Neural cell (in vitro differentiated cells): ENCODE data around the gene SMPX. TPM values are rescaled to one million over a fixed set of nuclear protein-coding genes. Genes with fewer than 3 reads are reported as not detected.

Experiments
- H2AFZ ChIP-seq: fragments of 200-600, 300-800 bp; sonication (generic), shearing (Covaris generic); 2 replicates; pipeline ENCODE4 v1.6.0; 2014; ENCODE audit warnings: low read depth, mild to moderate bottlenecking, antibody characterized with exemption, low read length, moderate library complexity
- H3F3A ChIP-seq: fragments of 200-600 bp; shearing (Covaris generic); 2 replicates; pipeline ENCODE4 v1.6.1; 2016; ENCODE audit warnings: mild to moderate bottlenecking, moderate library complexity, mixed read lengths, antibody characterized with exemption, low read length; ENCODE audit not compliant: insufficient read depth, poor library complexity, severe bottlenecking
- H3K27ac ChIP-seq: fragments of 200-600, 300-800 bp; sonication (generic), shearing (Covaris generic); 2 replicates; pipeline ENCODE4 v1.5.1; 2014; ENCODE audit warnings: mild to moderate bottlenecking, low read length, moderate library complexity
- H3K27me3 ChIP-seq: fragments of 300-800, 200-600 bp; sonication (generic), shearing (Covaris generic); 2 replicates; pipeline ENCODE4 v1.6.0; 2014; ENCODE audit warnings: mild to moderate bottlenecking, low read depth, low read length, moderate library complexity; ENCODE audit not compliant: insufficient read depth
- H3K36me3 ChIP-seq: fragments of 300-800, 200-600 bp; sonication (generic), shearing (Covaris generic); 2 replicates; pipeline ENCODE4 v1.5.1; 2014; ENCODE audit warnings: mild to moderate bottlenecking, antibody characterized with exemption, low read length, moderate library complexity; ENCODE audit not compliant: insufficient read depth
- H3K4me2 ChIP-seq: fragments of 300-800, 200-600 bp; sonication (generic), shearing (Covaris generic); 2 replicates; pipeline ENCODE4 v1.6.0; 2014; ENCODE audit warnings: mild to moderate bottlenecking, low read length
- H3K4me3 ChIP-seq: fragments of 300-800, 200-600 bp; sonication (generic), shearing (Covaris generic); 2 replicates; pipeline ENCODE4 v1.5.1; 2014; ENCODE audit warnings: mild to moderate bottlenecking, low read length, moderate library complexity
- H3K79me2 ChIP-seq: fragments of 200-600 bp; shearing (Covaris generic); replicated peaks from 2 replicates; pipeline ENCODE4 v1.6.0; 2014; ENCODE audit warnings: mild to moderate bottlenecking, low read length, moderate library complexity; ENCODE audit not compliant: insufficient read depth
- H3K9ac ChIP-seq: fragments of 300-800, 200-600 bp; sonication (generic), shearing (Covaris generic); 2 replicates; pipeline ENCODE4 v1.6.1; 2016; ENCODE audit warnings: mild to moderate bottlenecking, low read length, mixed read lengths
- H3K9me2 ChIP-seq: fragments of 200-600 bp; shearing (Covaris generic); 2 replicates; pipeline ENCODE4 v1.6.1; 2016; ENCODE audit warnings: mild to moderate bottlenecking, low read length, mixed read lengths; ENCODE audit not compliant: insufficient read depth
- H3K9me3 ChIP-seq: fragments of 200-600, 300-800 bp; sonication (generic), shearing (Covaris generic); 2 replicates; pipeline ENCODE4 v1.6.1; 2016; ENCODE audit warnings: mild to moderate bottlenecking, mixed run types, low read length, moderate library complexity, mixed read lengths
- H4K20me1 ChIP-seq: fragments of 200-600 bp; shearing (Covaris generic); 2 replicates; pipeline ENCODE4 v1.6.1; 2016; ENCODE audit warnings: mild to moderate bottlenecking, mixed run types; ENCODE audit not compliant: insufficient read depth
- EP300 ChIP-seq: fragments of 450-650 bp; conservative IDR thresholded peaks from 2 replicates; pipeline ENCODE4 v1.6.1; 2014; ENCODE audit warnings: antibody characterized with exemption, mild to moderate bottlenecking, moderate library complexity; ENCODE audit not compliant: poor library complexity, severe bottlenecking
- EZH2 ChIP-seq: fragments of 200-600, 300-800 bp; shearing (Covaris generic), sonication (generic); IDR thresholded peaks from 2 replicates; pipeline ENCODE4 v1.6.1; 2014; ENCODE audit warnings: antibody characterized with exemption, low read length, borderline replicate concordance, mild to moderate bottlenecking; ENCODE audit not compliant: insufficient read depth, poor library complexity, severe bottlenecking
- MXI1 ChIP-seq: fragments of 450-650 bp; conservative IDR thresholded peaks from 2 replicates; pipeline ENCODE4 v1.6.1; 2014; ENCODE audit warnings: antibody characterized with exemption, mild to moderate bottlenecking; ENCODE audit not compliant: poor library complexity, severe bottlenecking
- POLR2AphosphoS5 ChIP-seq: IDR thresholded peaks from 2 replicates; pipeline ENCODE4 v1.6.1; 2012
- RAD21 ChIP-seq: fragments of 450-650 bp; conservative IDR thresholded peaks from 2 replicates; pipeline ENCODE4 v1.6.1; 2014; ENCODE audit warnings: antibody characterized with exemption, mild to moderate bottlenecking, moderate library complexity
- SMC3 ChIP-seq: fragments of 450-650 bp; conservative IDR thresholded peaks from 2 replicates; pipeline ENCODE4 v1.6.1; 2014; ENCODE audit warnings: antibody characterized with exemption, mild to moderate bottlenecking, moderate library complexity; ENCODE audit not compliant: poor library complexity
- TAF1 ChIP-seq: IDR thresholded peaks from 2 replicates; pipeline ENCODE4 v1.6.1; 2012; ENCODE audit warnings: low read depth
- polyA plus RNA-seq: library from polyadenylated mRNA; depleted of rRNA; stranded (reverse); fragments of >200 nt; gene quantifications from 2 replicates; pipeline ENCODE4 v1.2.3, GENCODE V29; 2014
- TF ChIP-seq, protein P1 (sequence below): fragments of 450-650 bp; IDR thresholded peaks from 2 replicates; pipeline ENCODE4 v1.5.1; 2014; ENCODE audit warnings: antibody characterized with exemption, mild to moderate bottlenecking, moderate library complexity; ENCODE audit not compliant: poor library complexity, severe bottlenecking
- TF ChIP-seq, protein P2 (sequence below): IDR thresholded peaks from 2 replicates; pipeline ENCODE4 v1.6.1; 2012; ENCODE audit warnings: borderline replicate concordance

The SMPX gene
- polyA plus RNA-seq, 1 donor from 2014 or later = 0.53 TPM

DNA sequence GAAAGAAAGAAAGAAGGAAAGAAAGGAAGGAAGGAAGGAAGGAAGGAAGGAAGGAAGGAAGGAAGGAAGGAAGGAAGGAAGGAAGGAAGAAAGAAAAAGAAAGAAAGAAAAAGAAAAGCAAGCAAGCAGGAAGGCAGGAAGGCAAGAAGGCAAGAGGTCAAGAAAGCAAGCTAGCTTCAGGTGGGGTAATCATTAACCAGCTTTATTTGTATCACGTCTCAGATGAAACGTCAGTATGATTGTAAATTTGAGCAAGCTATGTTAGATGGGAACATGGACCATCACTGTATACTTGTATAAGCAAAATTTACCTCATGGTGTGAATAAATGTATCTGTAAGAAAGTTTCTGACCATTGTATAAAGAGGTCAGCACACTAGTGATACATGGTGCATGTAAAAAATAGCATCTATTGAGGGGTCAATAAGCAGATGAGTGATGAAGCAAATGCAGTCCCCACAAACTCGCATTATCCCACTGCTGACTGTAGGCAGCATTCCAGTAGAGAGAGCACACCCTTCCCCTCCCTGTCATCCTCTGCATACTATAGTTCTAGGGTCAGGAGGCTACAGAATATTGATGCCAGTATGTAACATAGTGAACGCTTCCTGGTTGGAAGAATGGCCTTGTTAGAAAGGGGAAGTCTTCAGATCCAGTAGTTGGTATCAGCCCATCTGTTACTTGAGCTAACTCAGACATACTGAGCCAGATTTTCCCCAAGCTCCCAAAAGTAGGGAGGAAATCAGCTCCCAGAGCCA is 83.3 kb downstream of the SMPX start:
- Histone ChIP-seq H4K20me1 (no peaks in the 10 kb centered on the region), H3K36me3 (no peaks in the 10 kb centered on the region), H3F3A (no peaks in the 10 kb centered on the region), H3K27me3 (no peaks in the 10 kb centered on the region), H3K79me2 (no peaks in the 10 kb centered on the region), H3K9ac (no peak overlapping the region), H3K9me2 (no peaks in the 10 kb centered on the region), H3K9me3 (no peaks in the 10 kb centered on the region), H2AFZ (no peak overlapping the region), H3K4me2 (no peak overlapping the region), H3K27ac (no peak overlapping the region), H3K4me3 (no peak overlapping the region)
- TF ChIP-seq TAF1 (no peak), SMC3 (no peak), RAD21 (no peak)

DNA sequence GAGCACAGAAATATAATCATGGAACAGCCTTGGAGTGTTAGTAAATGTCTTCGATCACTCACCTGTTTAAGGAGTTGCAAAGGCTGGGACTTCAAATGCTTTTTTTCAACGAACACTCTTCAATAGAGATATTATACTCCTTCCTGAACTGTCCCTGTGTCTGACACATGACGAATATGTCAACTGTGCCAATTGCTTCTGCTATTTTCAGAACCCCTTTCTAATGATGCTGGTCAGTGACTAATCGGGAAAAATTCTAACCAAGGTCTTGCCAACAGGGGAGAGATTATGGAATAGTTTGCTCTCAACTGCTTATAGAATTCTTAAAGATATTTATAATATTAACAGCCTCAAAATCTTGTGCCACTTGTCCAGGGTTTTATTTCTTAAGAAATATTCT is 91.2 kb downstream of the SMPX start:
- H3K9ac ChIP-seq = no peak overlapping the region
- no peaks in the 10 kb centered on the region for H3K79me2 ChIP-seq
- TF ChIP-seq RAD21 = no peak
- TF ChIP-seq TAF1 = no peak
- no peak for TF ChIP-seq EZH2
- TF ChIP-seq, protein P1, sequence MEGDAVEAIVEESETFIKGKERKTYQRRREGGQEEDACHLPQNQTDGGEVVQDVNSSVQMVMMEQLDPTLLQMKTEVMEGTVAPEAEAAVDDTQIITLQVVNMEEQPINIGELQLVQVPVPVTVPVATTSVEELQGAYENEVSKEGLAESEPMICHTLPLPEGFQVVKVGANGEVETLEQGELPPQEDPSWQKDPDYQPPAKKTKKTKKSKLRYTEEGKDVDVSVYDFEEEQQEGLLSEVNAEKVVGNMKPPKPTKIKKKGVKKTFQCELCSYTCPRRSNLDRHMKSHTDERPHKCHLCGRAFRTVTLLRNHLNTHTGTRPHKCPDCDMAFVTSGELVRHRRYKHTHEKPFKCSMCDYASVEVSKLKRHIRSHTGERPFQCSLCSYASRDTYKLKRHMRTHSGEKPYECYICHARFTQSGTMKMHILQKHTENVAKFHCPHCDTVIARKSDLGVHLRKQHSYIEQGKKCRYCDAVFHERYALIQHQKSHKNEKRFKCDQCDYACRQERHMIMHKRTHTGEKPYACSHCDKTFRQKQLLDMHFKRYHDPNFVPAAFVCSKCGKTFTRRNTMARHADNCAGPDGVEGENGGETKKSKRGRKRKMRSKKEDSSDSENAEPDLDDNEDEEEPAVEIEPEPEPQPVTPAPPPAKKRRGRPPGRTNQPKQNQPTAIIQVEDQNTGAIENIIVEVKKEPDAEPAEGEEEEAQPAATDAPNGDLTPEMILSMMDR = no peak
- no peak for TF ChIP-seq SMC3
- H3K27me3 ChIP-seq = no peaks in the 10 kb centered on the region
- H3K9me3 ChIP-seq = no peaks in the 10 kb centered on the region
- no peaks in the 10 kb centered on the region for H3K36me3 ChIP-seq
- H3K9me2 ChIP-seq = no peaks in the 10 kb centered on the region
- no peak overlapping the region for H3K27ac ChIP-seq
- H3F3A ChIP-seq = no peaks in the 10 kb centered on the region
- no peak overlapping the region for H3K4me3 ChIP-seq
- no peaks in the 10 kb centered on the region for H4K20me1 ChIP-seq
- H2AFZ ChIP-seq = no peak overlapping the region
- H3K4me2 ChIP-seq = no peak overlapping the region

DNA sequence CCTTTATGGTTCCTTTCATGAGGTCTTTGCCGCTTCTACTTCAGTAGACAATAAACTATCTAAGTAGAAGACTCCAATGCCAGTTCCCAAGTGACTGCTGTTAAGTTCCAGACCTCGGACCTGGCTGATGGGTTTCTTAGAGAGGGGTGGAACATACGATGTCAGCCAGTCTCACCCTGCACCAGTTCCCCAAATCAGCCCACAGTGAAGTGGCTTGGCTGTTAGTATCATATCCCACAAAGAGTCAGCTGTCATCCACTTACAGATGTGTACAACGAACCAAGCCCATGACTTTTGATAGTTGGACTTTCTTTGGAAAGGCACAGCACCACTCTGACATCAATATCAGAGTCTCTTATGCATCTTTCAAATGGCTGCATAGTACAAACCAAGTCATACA is 91.7 kb downstream of the SMPX start:
- no peak for TF ChIP-seq EZH2
- no peak for TF ChIP-seq POLR2AphosphoS5
- no peak overlapping the region for H2AFZ ChIP-seq
- no peak overlapping the region for H3K4me2 ChIP-seq
- H3K4me3 ChIP-seq = no peak overlapping the region
- H3K79me2 ChIP-seq = no peaks in the 10 kb centered on the region
- H3K27ac ChIP-seq = no peak overlapping the region
- no peaks in the 10 kb centered on the region for H4K20me1 ChIP-seq
- no peaks in the 10 kb centered on the region for H3K9me2 ChIP-seq
- H3K9me3 ChIP-seq = no peaks in the 10 kb centered on the region
- no peaks in the 10 kb centered on the region for H3K36me3 ChIP-seq
- no peaks in the 10 kb centered on the region for H3K27me3 ChIP-seq
- no peak overlapping the region for H3K9ac ChIP-seq
- H3F3A ChIP-seq = no peaks in the 10 kb centered on the region

DNA sequence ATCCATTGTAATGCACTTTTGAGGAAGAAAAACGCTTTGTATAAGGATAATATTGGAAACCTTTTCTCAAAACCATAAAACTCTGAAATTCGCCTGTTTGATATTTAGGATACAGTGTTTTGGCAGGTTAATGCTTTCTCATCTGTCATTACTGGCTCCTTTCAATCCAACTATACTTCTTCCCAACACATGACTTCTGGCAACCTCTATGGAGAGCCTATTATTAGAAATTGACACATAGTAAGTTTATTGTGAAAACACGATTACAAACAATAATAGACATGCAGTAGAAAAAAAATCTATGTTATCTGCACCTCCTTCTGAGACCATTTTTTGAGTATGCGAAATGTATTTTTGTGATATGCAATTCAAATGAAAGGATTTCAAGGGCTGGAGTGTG is 95.2 kb downstream of the SMPX start:
- H3K36me3 ChIP-seq = no peaks in the 10 kb centered on the region
- H3K9me3 ChIP-seq = no peaks in the 10 kb centered on the region
- H3K27ac ChIP-seq = no peak overlapping the region
- no peak overlapping the region for H3K4me3 ChIP-seq
- H3K9me2 ChIP-seq = no peaks in the 10 kb centered on the region
- H3K4me2 ChIP-seq = no peak overlapping the region
- H3K79me2 ChIP-seq = no peaks in the 10 kb centered on the region
- H3K9ac ChIP-seq = no peak overlapping the region
- no peak for TF ChIP-seq EP300
- TF ChIP-seq, protein P2, sequence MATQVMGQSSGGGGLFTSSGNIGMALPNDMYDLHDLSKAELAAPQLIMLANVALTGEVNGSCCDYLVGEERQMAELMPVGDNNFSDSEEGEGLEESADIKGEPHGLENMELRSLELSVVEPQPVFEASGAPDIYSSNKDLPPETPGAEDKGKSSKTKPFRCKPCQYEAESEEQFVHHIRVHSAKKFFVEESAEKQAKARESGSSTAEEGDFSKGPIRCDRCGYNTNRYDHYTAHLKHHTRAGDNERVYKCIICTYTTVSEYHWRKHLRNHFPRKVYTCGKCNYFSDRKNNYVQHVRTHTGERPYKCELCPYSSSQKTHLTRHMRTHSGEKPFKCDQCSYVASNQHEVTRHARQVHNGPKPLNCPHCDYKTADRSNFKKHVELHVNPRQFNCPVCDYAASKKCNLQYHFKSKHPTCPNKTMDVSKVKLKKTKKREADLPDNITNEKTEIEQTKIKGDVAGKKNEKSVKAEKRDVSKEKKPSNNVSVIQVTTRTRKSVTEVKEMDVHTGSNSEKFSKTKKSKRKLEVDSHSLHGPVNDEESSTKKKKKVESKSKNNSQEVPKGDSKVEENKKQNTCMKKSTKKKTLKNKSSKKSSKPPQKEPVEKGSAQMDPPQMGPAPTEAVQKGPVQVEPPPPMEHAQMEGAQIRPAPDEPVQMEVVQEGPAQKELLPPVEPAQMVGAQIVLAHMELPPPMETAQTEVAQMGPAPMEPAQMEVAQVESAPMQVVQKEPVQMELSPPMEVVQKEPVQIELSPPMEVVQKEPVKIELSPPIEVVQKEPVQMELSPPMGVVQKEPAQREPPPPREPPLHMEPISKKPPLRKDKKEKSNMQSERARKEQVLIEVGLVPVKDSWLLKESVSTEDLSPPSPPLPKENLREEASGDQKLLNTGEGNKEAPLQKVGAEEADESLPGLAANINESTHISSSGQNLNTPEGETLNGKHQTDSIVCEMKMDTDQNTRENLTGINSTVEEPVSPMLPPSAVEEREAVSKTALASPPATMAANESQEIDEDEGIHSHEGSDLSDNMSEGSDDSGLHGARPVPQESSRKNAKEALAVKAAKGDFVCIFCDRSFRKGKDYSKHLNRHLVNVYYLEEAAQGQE = no peak
- no peak for TF ChIP-seq MXI1
- no peak for TF ChIP-seq RAD21
- TF ChIP-seq EZH2 = no peak
- TF ChIP-seq, protein P1 = no peak
- no peak for TF ChIP-seq SMC3
- no peak for TF ChIP-seq POLR2AphosphoS5
- no peak for TF ChIP-seq TAF1
- no peaks in the 10 kb centered on the region for H3F3A ChIP-seq
- H2AFZ ChIP-seq = no peak overlapping the region
- no peaks in the 10 kb centered on the region for H4K20me1 ChIP-seq
- no peaks in the 10 kb centered on the region for H3K27me3 ChIP-seq
